ENCODE results near the gene SLC7A10.
"Not testable (repeated sequence)": the region's sequence is repeated elsewhere in the genome, so short reads cannot be mapped to it uniquely, and the experiment has no call there.

The SLC7A10 gene

GRCh38 chr19:33236696-33237390 lies 11.2 kb upstream of the SLC7A10 start:
- no peak for DNase-seq

DNA sequence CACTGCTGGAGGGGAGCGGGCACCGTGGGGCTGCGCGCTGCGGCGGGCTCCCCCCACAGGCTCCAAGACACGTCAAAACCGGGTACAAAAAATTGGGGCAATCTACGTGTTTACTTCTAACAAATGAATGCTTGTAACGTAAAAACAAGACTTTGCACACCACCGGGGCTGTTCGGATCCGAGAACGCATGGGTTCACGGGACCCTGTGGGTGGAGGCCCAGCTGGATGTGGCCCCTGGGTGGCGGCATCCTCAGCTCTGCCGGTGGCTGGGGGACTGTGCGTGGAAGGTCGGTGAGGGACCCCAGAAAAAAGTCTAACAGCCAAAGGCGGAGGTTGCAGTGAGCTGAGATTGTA lies 10.3 kb upstream of the SLC7A10 start:
- no peak for DNase-seq

- peak; percentile 76 for DNase-seq
Observed at GRCh38 chr19:33235269-33235995, 9.8 kb upstream of the SLC7A10 start.

GRCh38 chr19:33234736-33235135 lies 9.1 kb upstream of the SLC7A10 start:
- DNase-seq: no peak

DNA sequence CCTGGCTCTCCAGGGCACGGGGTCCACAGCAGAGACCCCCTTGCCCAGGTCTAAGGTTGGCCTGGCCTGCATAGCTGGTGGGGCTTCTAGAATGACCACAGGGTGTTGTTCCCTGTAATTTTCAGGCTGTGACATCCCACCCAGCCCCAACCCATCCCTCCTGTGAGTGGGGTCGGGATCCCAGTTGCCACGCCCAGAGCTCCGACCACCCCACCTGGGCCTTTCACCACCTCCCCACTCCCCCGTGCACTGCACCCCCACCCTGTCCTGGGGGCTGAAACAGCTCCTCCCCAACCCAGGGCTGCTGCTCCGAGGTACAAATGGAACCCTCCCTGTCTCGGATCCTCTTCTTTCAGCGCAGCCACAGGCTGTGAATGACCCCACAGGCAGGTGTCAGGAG lies 8.4 kb upstream of the SLC7A10 start:
- DNase-seq: no peak

- no peak for DNase-seq
Observed at GRCh38 chr19:33233056-33233873, 7.6 kb upstream of the SLC7A10 start.

DNA sequence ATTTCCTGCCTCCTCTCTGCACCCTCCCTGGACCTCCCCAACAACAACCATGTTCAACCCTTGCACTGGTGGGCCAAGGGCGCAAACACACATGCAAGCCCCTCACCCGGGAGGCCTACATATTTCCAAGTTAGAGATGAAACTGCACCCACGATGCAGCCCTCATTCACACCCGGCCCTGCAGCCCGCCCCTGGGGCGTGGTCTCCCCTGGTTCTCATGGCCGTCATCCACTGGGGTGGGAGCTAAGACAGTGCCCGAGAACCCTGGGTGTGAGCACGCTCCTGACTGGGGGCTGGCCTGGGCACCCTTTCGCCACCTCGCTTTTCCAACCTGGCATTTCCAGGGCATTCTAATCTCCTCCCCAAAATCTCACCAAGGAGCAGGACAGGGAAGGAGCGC lies 7.0 kb upstream of the SLC7A10 start:
- no peak for DNase-seq

DNA sequence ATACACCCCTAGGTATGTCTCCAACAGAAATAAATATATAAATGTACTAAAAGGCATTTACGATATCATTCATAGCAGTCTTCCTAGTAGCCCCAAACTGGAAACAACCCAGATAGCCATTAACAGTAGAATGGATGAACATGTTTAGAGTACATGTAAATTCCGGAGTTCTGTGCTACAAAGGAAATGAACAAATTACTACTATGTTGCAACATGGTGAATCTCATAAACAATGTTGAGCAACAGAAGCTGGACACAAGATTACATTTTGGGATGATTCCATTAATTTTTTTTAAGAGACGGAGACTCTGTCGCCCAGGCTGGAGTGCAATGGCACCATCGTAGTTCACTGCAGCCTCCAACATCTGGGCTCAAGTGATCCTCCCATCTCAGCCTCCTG lies 5.9 kb upstream of the SLC7A10 start:
- DNase-seq: no peak

DNA sequence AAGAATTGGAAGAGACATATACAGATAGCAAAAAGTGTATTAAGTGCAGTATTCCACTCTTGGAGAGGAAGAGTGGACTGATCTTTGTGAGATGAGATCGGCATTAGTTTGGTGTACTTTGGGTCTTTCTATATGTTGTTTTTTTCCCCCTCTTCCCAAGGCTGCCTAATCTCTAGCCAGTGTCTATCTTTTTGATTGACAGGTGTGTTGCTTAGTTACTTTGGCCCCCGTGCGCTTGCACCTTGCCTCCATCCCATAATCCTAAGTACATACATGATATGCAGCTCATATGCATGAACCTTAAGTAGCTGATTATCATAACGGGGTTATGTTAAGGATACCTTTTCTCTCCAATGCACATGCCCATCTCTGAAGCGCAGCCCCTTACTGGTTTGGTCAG lies 4.3 kb upstream of the SLC7A10 start:
- DNase-seq: no peak

- DNase-seq: no peak
Observed at GRCh38 chr19:33227870-33228599, 2.4 kb upstream of the SLC7A10 start.

DNA sequence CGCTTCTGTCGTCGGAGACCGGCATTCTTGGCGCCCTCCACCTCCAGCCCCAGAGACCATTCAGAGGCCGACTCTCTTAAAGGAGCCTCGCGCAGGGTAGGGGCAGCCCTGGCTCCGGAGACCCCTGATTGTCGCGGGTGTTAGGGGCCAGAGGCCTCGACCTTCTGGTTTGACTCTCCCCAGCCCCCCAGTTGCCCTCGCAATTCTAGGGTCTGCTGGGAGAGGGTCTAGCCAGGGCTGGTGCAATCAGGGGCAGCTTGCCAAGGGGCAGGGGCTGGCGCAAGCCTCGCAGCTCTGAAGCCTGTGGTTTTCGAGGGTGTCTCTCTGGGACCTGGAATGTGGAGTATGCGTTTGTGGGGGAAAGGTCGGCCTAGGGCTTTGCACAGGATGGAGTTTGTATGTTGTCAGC lies 1.6 kb upstream of the SLC7A10 start:
- no peak for DNase-seq

DNA sequence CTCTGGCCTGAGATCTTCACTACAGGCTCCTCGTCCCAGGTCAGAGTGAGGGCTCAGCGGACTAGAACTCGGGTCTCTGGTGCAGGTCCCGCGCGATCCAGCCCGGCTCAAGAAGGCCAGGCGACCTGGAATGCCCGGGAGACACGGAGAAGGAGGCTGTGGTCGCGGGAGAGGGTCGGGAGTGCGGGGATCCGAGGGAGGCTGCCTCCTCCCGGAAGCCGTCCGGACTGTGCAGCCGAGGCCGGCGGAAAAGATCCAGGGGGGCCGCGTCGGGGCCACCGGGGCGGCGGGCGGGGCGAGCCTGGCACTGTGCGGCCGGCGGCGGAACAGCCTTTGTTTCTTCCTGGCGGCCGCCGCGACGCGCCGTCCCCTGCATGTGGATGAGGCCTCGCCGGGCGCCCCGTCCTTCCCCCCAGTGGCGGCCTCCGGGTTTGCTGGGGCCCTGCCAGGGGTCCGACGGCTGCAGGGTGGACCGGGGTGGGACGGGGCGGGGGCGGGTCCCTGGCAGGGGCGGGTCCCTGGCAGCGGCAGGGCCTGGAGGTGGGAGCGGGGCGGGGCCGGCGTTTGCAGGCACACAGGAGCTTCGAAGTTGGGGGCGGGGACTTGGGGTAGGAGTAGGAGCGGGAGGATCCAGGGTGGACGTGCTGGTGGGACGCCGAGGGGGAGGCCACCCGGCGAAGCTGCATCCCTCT lies 1.0 kb upstream of the SLC7A10 start:
- DNase-seq: no peak

DNA sequence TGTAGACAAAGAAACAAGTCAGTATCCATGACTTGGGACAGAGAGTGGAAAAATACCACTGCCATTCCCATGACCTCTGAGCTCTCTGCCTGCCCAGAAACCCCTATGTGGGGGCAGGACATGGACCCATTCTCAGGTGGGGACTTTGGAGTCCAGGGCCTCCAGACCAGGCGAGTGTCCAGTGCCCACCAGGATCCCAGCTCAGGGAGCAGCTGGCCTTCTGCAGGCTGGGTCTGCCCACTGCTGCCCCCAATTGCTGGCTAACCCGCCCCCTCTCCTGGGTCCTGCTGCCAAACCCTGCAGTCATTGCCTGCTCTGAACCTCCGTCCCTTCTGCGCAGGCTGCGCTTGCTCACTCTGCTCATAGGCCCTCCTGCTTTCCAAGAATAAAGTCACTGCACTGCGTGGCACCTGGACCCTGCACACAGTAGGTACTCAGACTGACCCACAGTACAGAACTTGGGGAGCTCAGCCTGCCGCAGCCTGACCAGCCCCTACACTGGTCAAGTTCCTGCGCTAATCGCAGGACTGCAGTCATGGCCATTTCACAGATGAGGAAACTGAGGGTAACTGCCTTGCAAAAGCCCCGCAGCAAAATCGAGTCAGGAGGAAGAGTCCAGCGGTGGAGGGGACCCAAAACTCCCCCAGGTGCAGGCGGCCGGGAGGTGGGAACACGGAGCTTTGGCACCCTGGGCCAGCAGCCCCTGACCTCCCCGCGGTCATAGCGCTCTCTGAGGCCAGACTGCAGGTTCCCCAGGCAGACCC lies 774 bp downstream of the SLC7A10 start:
- no peak for DNase-seq

DNA sequence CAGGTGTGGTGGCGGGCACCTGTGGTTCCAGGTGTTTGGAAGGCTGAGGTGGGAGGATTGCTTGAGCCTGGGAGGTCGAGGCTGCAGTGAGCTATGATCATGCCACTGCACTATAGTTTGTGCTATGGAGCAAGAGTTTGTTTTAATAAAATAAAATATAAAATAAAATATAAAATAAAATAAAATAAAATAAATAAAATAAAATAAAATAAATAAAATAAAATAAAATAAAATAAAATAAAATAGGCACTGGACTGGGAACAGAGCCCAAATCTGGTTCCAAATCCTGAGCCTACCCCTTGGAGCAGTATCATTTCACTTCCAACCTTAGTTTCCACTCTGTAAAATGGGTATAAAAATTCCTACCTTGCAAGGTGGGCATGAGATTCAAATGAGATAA lies 3.4 kb downstream of the SLC7A10 start:
- DNase-seq: not testable (repeated sequence)

DNA sequence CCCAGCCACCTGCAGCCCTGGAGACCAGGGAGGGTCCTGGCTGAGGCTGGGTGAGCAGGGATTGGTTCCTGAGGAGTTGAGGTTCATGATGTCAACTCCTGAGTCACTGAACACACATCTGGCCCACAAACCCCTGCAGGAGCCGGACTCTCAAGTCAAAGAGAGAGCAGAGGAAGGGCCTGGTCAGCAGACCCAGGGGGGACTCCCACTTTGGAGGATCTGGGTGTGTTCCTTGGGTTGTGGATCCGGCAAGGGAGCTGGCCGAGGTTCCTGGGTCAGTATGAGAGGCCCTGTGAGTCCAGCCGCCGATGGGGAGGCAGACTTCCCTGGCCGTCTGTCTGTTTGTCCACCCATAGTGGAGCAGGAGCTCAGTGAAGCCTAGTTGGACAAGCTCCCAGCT lies 4.0 kb downstream of the SLC7A10 start:
- no peak for DNase-seq

DNA sequence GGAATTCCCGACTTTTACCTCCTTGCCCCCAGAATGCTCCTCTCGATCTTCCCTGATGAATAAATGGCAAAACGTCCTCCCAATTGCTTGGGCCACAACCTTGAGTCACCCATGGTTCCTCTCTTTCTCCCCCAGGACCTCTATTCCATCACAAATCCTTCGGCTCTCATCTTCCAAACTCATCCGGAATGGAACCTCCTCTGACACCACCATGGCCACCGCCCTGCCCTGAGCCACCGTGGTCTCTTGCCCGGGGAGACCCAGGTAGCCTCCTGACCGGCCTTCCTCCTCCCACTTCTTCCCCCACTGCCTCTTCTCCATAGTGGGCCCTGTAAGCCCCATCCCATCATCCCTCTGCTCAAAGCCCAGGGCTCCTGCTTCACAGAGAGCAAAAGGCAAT lies 4.9 kb downstream of the SLC7A10 start:
- no peak for DNase-seq

- no peak for DNase-seq
Observed at GRCh38 chr19:33220115-33220514, 5.5 kb downstream of the SLC7A10 start.

GRCh38 chr19:33219261-33219815 lies 6.3 kb downstream of the SLC7A10 start:
- DNase-seq: no peak

GRCh38 chr19:33217881-33218280 lies 7.8 kb downstream of the SLC7A10 start:
- no peak for DNase-seq

DNA sequence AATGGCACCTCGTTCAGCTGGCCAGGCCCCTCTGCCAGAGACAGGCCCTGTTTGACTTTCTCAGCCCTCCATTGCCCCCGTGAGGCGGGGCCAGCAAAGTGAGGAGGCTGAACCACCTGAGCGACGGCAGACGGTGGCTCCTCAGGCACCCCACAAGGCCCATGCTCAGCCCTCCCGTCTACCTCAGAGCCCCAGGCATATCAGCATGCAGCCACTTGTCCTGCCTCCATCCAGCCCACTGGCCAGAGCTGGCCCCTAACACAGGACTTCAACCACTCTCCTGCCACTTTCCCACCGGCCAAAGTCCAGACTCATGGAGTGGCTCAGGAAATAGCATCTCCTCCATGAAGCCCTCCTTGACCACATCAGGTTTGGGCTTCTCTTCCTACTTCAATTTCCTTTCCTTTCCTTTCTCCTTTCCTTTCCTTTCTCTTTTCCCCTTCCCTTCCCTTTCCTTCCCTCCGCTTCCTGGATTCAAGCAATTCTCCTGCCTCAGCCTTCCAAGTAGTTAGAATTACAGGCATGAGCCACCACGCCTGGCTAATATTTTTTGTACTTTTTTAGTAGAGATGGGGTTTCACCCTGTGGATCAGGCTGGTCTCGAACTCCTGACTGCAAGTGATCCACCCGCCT lies 9.3 kb downstream of the SLC7A10 start:
- no peak for DNase-seq
